ENCODE measurements around the gene UGT1A7. TPM values are rescaled to one million over a fixed set of nuclear protein-coding genes. Genes with fewer than 3 reads are reported as not detected.

The UGT1A7 gene
- total RNA-seq, 3 donors from 2014 or later (not counting 1 experiment from before 2014, with no cell fraction given), result not detected

GRCh38 chr2:233764761-233765160 is 83.1 kb downstream of the UGT1A7 start:
- Histone ChIP-seq H3K9me3 (ENCODE audit: control insufficient read depth, insufficient read depth, low read length) (no peaks in the 10 kb centered on the region), H3K36me3 (ENCODE audit: control insufficient read depth, insufficient read depth, low read length) (no peaks in the 10 kb centered on the region), H3K4me3 (ENCODE audit: low read length) (no peak overlapping the region), H3K4me1 (ENCODE audit: control insufficient read depth, insufficient read depth, low read length) (no peaks in the 10 kb centered on the region), H3K27ac (ENCODE audit: low read length) (no peak overlapping the region), H3K27me3 (ENCODE audit: control insufficient read depth, insufficient read depth, low read length) (peaks cover 4% of the 10 kb centered on the region)
- Mint-ChIP-seq H3K4me1 (no peaks in the 10 kb centered on the region), H3K27ac (no peak overlapping the region), H3K4me3 (no peak overlapping the region), H3K9me3 (no peaks in the 10 kb centered on the region), H3K36me3 (no peaks in the 10 kb centered on the region), H3K27me3 (ENCODE audit: low read depth in 2 of 2) (peaks cover 28 to 36% of the 10 kb centered on the region in 2 donors)
- WGBS (ENCODE audit: insufficient coverage), result 72% methylated on average over 3 of the region's 3 CpGs
- no peak for DNase-seq
- intact Hi-C loops (cut with micrococcal nuclease), result no loop called here
- no peak for TF ChIP-seq CTCF (IDR thresholded peaks at IDR 0.05)
- no peak for ATAC-seq

DNA sequence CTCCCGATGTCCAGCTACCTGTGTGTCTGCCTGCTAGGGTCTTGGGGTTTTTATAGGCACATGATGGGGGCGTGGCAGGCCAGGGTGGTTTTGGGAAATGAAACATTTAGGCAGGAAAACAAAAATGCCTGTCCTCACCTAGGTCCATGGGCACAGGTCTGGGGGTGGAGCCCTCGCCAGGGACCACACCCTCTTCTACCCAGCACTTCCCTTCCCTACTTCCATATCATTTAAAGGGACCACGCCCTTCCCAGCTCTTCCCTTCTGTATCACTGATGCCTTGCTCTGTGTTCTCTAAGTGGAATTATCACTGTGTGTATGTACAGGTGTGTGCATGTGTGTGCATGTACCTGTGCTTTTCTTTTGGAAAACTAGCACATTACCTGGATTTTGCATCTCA is 84.7 kb downstream of the UGT1A7 start:
- intact Hi-C loops (cut with micrococcal nuclease), result no loop called here
- Mint-ChIP-seq H3K4me1 (no peaks in the 10 kb centered on the region), H3K27me3 (ENCODE audit: low read depth in 2 of 2) (peaks cover 28 to 45% of the 10 kb centered on the region in 2 donors), H3K36me3 (no peaks in the 10 kb centered on the region), H3K9me3 (no peaks in the 10 kb centered on the region), H3K27ac (no peak overlapping the region), H3K4me3 (no peak overlapping the region)
- ATAC-seq (no peak), DNase-seq (no peak)
- Histone ChIP-seq H3K4me1 (ENCODE audit: control insufficient read depth, insufficient read depth, low read length) (no peaks in the 10 kb centered on the region), H3K27ac (ENCODE audit: low read length) (no peak overlapping the region), H3K27me3 (ENCODE audit: control insufficient read depth, insufficient read depth, low read length) (peaks cover 4% of the 10 kb centered on the region), H3K9me3 (ENCODE audit: control insufficient read depth, insufficient read depth, low read length) (no peaks in the 10 kb centered on the region), H3K4me3 (ENCODE audit: low read length) (no peak overlapping the region), H3K36me3 (ENCODE audit: control insufficient read depth, insufficient read depth, low read length) (no peaks in the 10 kb centered on the region)
- TF ChIP-seq CTCF (IDR thresholded peaks at IDR 0.05), result no peak
- WGBS (ENCODE audit: insufficient coverage), result 76% methylated on average over 3 of the region's 4 CpGs

DNA sequence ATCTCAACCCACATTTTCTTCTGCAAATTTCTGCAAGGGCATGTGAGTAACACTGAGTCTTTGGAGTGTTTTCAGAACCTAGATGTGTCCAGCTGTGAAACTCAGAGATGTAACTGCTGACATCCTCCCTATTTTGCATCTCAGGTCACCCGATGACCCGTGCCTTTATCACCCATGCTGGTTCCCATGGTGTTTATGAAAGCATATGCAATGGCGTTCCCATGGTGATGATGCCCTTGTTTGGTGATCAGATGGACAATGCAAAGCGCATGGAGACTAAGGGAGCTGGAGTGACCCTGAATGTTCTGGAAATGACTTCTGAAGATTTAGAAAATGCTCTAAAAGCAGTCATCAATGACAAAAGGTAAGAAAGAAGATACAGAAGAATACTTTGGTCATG is 86.4 kb downstream of the UGT1A7 start:
- DNase-seq, result no peak

More for the DNA sequence above, 86.4 kb downstream of the UGT1A7 start:
- whole genome bisulfite sequencing (ENCODE audit: insufficient coverage), result 83% methylated on average over 4 of the region's 4 CpGs
- no peaks in the 10 kb centered on the region for H3K9me3 ChIP-seq (ENCODE audit: control insufficient read depth, insufficient read depth, low read length)
- H3K27me3 Mint-ChIP-seq (ENCODE audit: low read depth in 2 of 2), result peaks cover 28 to 50% of the 10 kb centered on the region in 2 donors
- H3K4me3 Mint-ChIP-seq, result no peak overlapping the region
- no peaks in the 10 kb centered on the region for H3K4me1 Mint-ChIP-seq
- no peaks in the 10 kb centered on the region for H3K4me1 ChIP-seq (ENCODE audit: control insufficient read depth, insufficient read depth, low read length)
- H3K36me3 ChIP-seq (ENCODE audit: control insufficient read depth, insufficient read depth, low read length), result no peaks in the 10 kb centered on the region
- TF ChIP-seq CTCF (IDR thresholded peaks at IDR 0.05), result no peak
- intact Hi-C loops (cut with micrococcal nuclease), result no loop called here
- ATAC-seq, result no peak
- no peak overlapping the region for H3K27ac Mint-ChIP-seq
- H3K27ac ChIP-seq (ENCODE audit: low read length), result no peak overlapping the region
- no peak overlapping the region for H3K4me3 ChIP-seq (ENCODE audit: low read length)
- H3K27me3 ChIP-seq (ENCODE audit: control insufficient read depth, insufficient read depth, low read length), result peaks cover 4% of the 10 kb centered on the region
- H3K36me3 Mint-ChIP-seq, result no peaks in the 10 kb centered on the region
- no peaks in the 10 kb centered on the region for H3K9me3 Mint-ChIP-seq
